ENCODE data around the gene SAT1.

The SAT1 gene

DNA sequence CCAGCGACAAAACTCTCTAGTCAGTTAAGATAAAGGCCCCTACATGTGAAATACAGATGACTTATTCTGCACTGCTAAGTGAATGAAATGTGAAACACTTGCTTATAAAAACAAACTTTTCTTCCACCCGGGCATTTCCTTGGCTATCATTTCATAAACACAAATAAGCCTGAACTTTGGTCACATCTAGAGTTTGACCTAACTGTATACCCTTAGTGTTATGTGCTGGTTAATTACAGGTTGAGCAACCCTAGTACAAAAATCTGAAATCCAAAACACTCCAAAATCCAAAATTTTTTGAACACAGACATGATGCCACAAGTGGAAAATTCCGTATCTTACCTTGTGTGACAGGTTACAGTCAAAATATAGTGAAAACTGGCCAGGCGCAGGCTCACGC, 45.9 kb downstream of the SAT1 start:
- DNase-seq (ENCODE audit: insufficient read length, low spot score) = no peak
- FAIRE-seq = no peak
- no peak for TF ChIP-seq POLR2A (IDR thresholded peaks at IDR 0.05; ENCODE audit: low read depth, low read length)

DNA sequence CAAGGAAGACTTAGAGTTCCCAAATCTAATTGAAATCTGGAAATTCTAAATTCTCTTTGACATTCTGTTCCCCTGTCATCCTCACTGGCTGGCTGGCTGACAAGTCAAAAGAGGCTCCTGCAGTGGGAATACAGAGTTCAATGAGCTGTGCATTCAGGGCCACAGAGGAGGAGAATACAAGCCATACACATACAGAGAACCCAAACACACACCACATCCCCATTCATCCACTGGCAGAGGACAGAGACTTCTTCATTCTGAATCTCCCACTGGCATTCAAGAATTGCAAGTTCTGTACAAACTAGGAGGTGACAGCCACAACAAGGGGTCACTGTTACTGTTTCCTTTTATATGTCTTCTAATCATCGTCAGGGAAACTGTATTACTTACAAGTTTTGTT, 49.7 kb downstream of the SAT1 start:
- FAIRE-seq (no peak), DNase-seq (ENCODE audit: insufficient read length, low spot score) (no peak)
- TF ChIP-seq POLR2A (IDR thresholded peaks at IDR 0.05; ENCODE audit: low read depth, low read length) = no peak

Data from H54 (cell line).